Tibial nerve (tissue), 4 donors: ENCODE measurements around the gene EFCAB9. TPM values are rescaled to one million over a fixed set of nuclear protein-coding genes. Genes with fewer than 3 reads are reported as not detected.

Source experiments
- DNase-seq, 2 donors: peaks; one replicate each; pipeline ENCODE4 v3.0.0-alpha.2; 2019; ENCODE audit warnings: low spot score in 2 of 2
- H3K27ac ChIP-seq, 4 donors: fragments of 200-600 bp; sonication (generic) in 3 of 4; one replicate each; pipeline ENCODE4 v1.5.1; 2017 to 2019; ENCODE audit warnings: mild to moderate bottlenecking in 1 of 4
- H3K27me3 ChIP-seq, 2 donors: fragments of 200-600 bp; sonication (generic) in 1 of 2; one replicate each; pipeline versions ENCODE4 v1.5.1 to v1.6.0; 2017 to 2019
- H3K36me3 ChIP-seq, 3 donors: fragments of 200-600 bp; sonication (generic); one replicate each; pipeline ENCODE4 v1.5.1; 2018 to 2019
- H3K4me1 ChIP-seq, 4 donors: fragments of 200-600 bp; sonication (generic) in 3 of 4; one replicate each; pipeline ENCODE4 v1.5.1; 2017 to 2019
- H3K4me3 ChIP-seq, 4 donors: fragments of 200-600 bp; sonication (generic) in 3 of 4; one replicate each; pipeline ENCODE4 v1.5.1; 2017 to 2019; ENCODE audit warnings: mild to moderate bottlenecking in 1 of 4, moderate library complexity in 1 of 4
- H3K9me3 ChIP-seq, 4 donors: fragments of 200-600 bp; sonication (generic) in 3 of 4; one replicate each; pipeline ENCODE4 v1.5.1; 2017 to 2019
- EP300 ChIP-seq, 2 donors: sonication (generic); formaldehyde crosslinking; IDR thresholded peaks; one replicate each; pipeline ENCODE4 v1.6.1; 2017; ENCODE audit warnings: antibody characterized with exemption in 2 of 2, mild to moderate bottlenecking in 1 of 2
- POLR2A ChIP-seq, 2 donors: fragments of 450-650 bp; IDR thresholded peaks; one replicate each; pipeline ENCODE4 v1.6.1; 2017; ENCODE audit warnings: antibody characterized with exemption in 2 of 2, mild to moderate bottlenecking in 2 of 2, moderate library complexity in 2 of 2
- WGBS, 2 donors: methylation state at CpG; one replicate each; pipeline ENCODE4 v1.1.5; 2018; 5-methylcytosine and 5-hydroxymethylcytosine counted together
- total RNA-seq, 4 donors: library from RNA; depleted of rRNA; stranded (reverse); fragments of >200 nt; gene quantifications; one replicate each; pipeline ENCODE4 v1.1.0, GENCODE V29; 2016
- TF ChIP-seq, protein P1 (sequence below), 5 experiments: fragments of 200-600 bp in 3 of 5; fragments of 450-650 bp in 2 of 5; sonication (generic) in 3 of 5; IDR thresholded peaks; one replicate each; pipeline ENCODE4 v1.5.1; 2016 to 2019; ENCODE audit warnings: antibody characterized with exemption in 5 of 5, mild to moderate bottlenecking in 3 of 5, moderate library complexity in 2 of 5

Gene EFCAB9
- total RNA-seq, 4 donors from 2014 or later, result not detected

DNA sequence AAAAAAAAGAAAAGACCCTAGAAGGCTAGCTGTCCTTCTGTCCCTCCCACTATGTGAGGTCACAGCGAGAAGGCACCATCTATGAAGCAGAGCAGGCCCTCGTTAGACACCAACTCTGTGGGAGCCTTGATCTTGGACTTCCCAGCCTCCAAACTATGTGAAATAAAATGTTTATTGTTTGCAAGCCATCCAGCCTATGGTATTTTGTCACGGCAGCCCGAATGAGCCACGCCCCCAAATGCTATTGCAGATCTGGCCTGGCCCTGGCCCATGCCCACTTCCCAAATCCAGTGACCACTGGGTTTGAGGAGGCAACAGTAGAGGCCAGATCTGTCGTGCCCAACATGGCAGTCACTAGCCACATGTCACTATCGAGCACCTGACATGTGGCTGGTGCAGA lies 16.8 kb upstream of the EFCAB9 start:
- Histone ChIP-seq H3K4me3 (no peak overlapping the region), H3K4me1 (peaks cover 0 to 63% (median 35%) of the 10 kb centered on the region in 4 donors), H3K36me3 (no peaks in the 10 kb centered on the region), H3K9me3 (no peaks in the 10 kb centered on the region), H3K27me3 (no peaks in the 10 kb centered on the region), H3K27ac (peak overlapping the region in 1 of 4 donors; percentile 14)
- no peak for DNase-seq
- TF ChIP-seq POLR2A (IDR thresholded peaks at IDR 0.05) (no peak), EP300 (IDR thresholded peaks at IDR 0.05) (no peak)
- TF ChIP-seq, protein P1, sequence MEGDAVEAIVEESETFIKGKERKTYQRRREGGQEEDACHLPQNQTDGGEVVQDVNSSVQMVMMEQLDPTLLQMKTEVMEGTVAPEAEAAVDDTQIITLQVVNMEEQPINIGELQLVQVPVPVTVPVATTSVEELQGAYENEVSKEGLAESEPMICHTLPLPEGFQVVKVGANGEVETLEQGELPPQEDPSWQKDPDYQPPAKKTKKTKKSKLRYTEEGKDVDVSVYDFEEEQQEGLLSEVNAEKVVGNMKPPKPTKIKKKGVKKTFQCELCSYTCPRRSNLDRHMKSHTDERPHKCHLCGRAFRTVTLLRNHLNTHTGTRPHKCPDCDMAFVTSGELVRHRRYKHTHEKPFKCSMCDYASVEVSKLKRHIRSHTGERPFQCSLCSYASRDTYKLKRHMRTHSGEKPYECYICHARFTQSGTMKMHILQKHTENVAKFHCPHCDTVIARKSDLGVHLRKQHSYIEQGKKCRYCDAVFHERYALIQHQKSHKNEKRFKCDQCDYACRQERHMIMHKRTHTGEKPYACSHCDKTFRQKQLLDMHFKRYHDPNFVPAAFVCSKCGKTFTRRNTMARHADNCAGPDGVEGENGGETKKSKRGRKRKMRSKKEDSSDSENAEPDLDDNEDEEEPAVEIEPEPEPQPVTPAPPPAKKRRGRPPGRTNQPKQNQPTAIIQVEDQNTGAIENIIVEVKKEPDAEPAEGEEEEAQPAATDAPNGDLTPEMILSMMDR (IDR thresholded peaks at IDR 0.05), result no peak
- WGBS, 2 donors, result 61 to 64% methylated on average over 7 of the region's 7 CpGs

DNA sequence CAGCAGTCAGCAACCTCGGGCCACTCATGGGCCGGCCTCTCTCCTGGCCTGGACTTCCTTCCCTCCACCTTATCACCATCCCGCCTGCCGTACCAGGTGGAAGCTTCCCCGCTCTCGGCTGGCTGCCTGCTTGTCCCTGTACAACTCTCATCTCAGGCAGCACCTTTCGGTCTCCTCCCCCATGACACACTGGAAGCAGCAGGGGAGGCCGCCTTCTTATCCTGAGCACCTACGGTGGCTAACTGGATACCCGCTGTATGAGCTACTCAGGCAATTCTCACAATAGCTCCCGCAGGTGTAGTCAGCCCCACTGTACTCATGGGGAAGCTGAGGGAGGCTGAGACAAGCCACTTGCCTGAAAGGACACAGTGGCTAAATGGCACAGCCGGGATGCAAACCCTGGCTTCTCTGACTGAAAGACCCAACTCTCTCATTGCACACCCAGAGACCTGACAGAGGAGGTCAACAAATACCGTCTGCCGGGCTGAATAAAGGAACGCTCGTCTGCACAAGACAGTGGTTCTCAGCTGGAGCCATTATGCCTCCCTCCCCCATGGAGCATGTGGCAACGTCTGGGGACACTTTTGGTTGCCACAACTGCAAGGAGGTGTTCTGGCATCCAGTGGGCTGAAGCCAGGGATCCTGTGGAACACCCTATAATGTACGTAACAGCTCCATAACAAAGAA lies 15.5 kb upstream of the EFCAB9 start:
- no peaks in the 10 kb centered on the region for H3K9me3 ChIP-seq
- no peak for TF ChIP-seq EP300 (IDR thresholded peaks at IDR 0.05)
- TF ChIP-seq, protein P1 (IDR thresholded peaks at IDR 0.05), result no peak
- TF ChIP-seq POLR2A (IDR thresholded peaks at IDR 0.05), result no peak
- peak overlapping the region in 3 of 4 donors; percentile 75 to 81 (median 77) for H3K27ac ChIP-seq
- no peak overlapping the region for H3K4me3 ChIP-seq
- no peak for DNase-seq
- H3K4me1 ChIP-seq, result peaks cover 0 to 50% (median 26%) of the 10 kb centered on the region in 4 donors
- 64 to 69% methylated on average over 13 to 18 of the region's 18 CpGs for WGBS, 2 donors
- no peaks in the 10 kb centered on the region for H3K27me3 ChIP-seq
- H3K36me3 ChIP-seq, result no peaks in the 10 kb centered on the region

DNA sequence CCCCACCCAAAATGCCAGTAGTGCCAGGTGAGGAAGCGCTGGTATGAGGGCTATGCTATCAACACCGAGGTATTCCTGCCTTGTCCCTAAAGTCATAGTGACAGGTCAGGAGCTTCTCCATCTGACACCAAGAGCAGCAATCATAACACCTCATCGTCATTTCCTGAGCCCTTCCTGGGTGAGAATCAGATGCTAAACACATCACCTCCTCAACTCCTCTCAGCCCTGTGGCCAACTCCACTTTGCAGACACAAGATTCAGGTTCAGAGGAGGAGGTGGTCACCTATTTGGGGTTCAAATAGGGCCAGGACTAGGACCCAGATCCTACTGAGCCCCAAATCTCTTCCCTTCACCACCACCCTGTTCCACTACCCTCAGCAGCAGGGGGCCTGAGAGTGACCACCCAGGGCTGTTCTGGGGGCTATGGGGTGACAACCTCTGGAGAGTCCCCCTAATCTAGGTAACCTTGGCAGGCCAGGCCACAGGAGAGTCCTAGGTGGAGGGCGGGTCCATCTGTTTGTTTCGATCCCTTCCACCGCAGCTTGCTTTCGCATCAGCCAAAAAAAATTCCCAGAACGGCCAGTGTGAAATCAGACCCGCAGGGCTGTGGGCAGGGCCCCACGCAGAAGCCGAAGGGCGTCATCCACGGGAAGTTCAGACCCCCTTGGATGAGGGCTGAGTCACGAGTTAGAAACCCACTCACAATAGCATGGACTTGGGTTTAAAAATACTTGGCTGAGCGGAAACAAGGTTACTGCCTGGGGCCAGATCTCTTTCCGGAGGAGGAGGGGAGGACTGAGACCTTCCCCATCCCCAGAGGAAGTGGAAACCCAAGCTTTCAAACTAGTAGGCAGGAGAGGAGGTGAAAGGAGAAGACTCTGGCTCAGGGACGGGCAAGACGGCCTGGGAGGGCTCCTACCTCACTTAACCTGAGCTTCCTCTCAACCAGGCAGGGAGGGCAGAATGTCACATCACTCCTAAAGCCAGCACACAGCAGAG lies 14.7 kb upstream of the EFCAB9 start:
- Histone ChIP-seq H3K9me3 (no peaks in the 10 kb centered on the region), H3K27me3 (no peaks in the 10 kb centered on the region), H3K27ac (peak overlapping the region; percentile 36 to 81 (median 76)), H3K4me3 (peak overlapping the region in 2 of 4 donors; percentile 16 to 20), H3K36me3 (no peaks in the 10 kb centered on the region), H3K4me1 (peaks cover 0 to 48% (median 20%) of the 10 kb centered on the region in 4 donors)
- no peak for DNase-seq
- 22 to 24% methylated on average over 18 of the region's 18 CpGs for WGBS, 2 donors
- TF ChIP-seq, protein P1 (IDR thresholded peaks at IDR 0.05), result no peak
- TF ChIP-seq EP300 (IDR thresholded peaks at IDR 0.05) (peak in 1 of 2 donors; percentile 11), POLR2A (IDR thresholded peaks at IDR 0.05) (no peak)

DNA sequence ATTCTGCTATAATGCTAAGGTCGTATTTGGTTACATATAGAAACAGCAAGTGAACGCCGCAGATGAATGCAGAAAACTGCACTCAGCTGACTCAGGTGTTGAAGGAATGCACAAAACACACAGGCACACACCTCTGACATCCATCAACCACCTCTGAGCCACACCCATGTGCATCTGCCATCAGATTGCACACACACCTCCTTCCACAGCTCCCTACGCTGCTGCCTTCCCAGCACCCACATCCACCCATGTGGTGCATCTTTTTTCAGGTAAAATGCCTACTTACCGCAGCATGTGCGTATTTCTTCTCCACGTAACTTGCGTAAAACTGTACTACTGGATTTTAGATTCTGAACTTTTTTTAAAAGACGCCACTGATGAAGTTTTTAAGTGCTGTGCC lies 13.0 kb upstream of the EFCAB9 start:
- peaks cover 0 to 47% (median 17%) of the 10 kb centered on the region in 4 donors for H3K4me1 ChIP-seq
- no peaks in the 10 kb centered on the region for H3K9me3 ChIP-seq

GRCh38 chr5:172182291-172182690 lies 11.7 kb upstream of the EFCAB9 start:
- TF ChIP-seq, protein P1 (IDR thresholded peaks at IDR 0.05), result no peak
- no peak for TF ChIP-seq EP300 (IDR thresholded peaks at IDR 0.05)
- Histone ChIP-seq H3K36me3 (no peaks in the 10 kb centered on the region), H3K27me3 (no peaks in the 10 kb centered on the region), H3K4me1 (peaks cover 0 to 59% (median 21%) of the 10 kb centered on the region in 4 donors), H3K4me3 (no peak overlapping the region), H3K9me3 (no peaks in the 10 kb centered on the region), H3K27ac (no peak overlapping the region)
- WGBS, 2 donors, result 90 to 93% methylated on average over 6 of the region's 6 CpGs
- DNase-seq, result no peak

More for the DNA sequence above, 13.0 kb upstream of the EFCAB9 start:
- H3K36me3 ChIP-seq, result no peaks in the 10 kb centered on the region
- H3K27me3 ChIP-seq, result no peaks in the 10 kb centered on the region
- TF ChIP-seq EP300 (IDR thresholded peaks at IDR 0.05) (no peak), POLR2A (IDR thresholded peaks at IDR 0.05) (no peak)
- 90 to 93% methylated on average over 9 of the region's 9 CpGs for WGBS, 2 donors
- no peak overlapping the region for H3K27ac ChIP-seq
- no peak overlapping the region for H3K4me3 ChIP-seq
- no peak for DNase-seq
